GM21737 (cell line): ENCODE data around the gene NCAPG2.
A peak's percentile ranks its signal among the peaks of the same experiment; 100 is the strongest.
"Not testable (repeated sequence)": the region's sequence is repeated elsewhere in the genome, so short reads cannot be mapped to it uniquely, and the experiment has no call there.

Source experiments
- ATAC-seq: cut with Tn5 transposase; IDR thresholded peaks from one replicate; pipeline ENCODE4 v1.9.1; 2021; ENCODE audit warnings: mild to moderate bottlenecking, moderate library complexity; ENCODE audit not compliant: unreplicated experiment

Gene NCAPG2

DNA sequence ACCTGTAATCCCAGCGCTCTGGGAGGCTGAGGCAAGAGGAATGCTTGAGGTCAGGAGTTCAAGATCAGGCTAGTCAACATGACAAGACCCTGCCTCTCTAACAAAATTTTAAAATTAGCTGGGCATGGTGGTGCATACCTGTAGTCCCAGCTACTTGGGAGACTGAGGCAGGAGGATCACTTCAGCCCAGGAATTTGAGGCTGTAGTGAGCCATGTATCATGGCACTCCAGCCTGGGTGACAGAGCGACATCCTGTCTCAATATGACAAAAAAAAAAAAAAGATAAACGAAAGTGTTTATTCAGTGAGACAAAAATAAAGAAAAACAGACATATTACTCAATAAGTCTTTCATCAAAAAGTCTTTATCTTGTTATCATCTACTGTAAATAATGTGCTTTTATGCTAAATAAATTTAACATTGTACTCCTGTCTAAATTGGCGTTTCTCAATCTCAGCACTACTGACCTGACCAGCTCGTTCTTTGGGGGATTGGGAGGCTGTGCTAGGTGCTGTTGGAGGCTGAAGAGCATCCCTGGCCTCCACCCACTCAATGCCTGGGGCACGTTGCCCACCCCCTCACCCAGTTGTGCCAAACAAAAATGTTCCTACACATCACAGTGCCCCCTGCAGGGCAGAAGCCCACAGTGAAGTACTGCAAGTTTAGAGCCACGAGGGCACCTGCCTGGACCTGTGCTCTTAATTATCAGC lies 57.7 kb downstream of the NCAPG2 start:
- ATAC-seq: no peak

DNA sequence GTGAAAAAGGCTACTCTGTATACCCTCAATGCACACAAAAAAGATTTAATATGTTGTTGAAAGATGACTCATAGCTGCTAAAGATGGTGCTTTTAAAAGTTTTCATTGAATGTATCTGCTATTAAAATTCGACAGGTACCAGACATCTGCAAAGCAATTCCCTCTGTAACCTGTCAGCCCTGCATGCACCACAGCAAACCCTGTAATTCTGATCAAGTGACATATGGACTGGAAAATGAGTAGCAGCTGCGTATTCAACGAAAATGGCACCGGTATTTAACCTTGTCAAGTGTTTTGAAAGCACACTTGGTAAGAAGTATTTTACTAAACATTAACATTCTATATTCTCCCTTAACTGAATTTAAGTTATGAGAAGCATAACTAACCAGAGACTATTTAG lies 58.8 kb downstream of the NCAPG2 start:
- no peak for ATAC-seq

DNA sequence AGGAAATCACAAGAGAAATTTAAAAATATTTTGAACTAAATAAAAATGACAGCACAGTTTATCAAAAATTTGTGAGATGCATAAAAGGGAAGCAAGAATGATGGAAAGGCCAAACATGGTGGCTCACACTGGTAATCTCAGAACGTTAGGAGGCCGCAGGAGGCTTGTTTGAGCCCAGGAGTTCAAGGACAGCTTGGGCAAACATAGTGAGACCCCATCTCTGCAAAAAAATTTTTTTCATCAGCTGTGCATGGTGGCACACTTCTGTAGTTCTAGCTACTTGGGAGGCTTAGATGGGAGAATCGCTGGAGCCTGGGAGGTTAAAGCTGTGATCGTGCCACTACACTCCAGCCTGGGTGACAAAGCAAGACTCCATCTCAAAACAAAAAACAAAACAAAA lies 62.5 kb downstream of the NCAPG2 start:
- no peak for ATAC-seq

DNA sequence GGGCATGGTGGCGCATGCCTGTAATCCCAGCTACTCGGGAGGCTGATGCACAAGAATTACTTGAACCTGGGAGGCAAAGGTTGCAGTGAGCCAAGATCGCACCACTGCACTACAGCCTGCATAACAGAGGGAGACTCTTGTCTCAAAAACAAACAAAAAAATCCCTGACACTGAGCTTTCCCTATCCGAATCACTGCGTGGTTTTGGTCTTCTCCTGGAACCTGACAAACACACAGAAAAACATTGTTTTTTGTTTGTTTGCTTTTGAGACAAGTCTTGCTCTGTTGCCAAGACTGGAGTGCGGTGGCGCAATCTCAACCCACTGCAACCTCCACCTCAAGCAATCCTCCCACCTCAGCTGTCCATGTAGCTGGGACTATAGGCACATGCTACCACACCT lies 66.6 kb downstream of the NCAPG2 start:
- ATAC-seq: no peak

DNA sequence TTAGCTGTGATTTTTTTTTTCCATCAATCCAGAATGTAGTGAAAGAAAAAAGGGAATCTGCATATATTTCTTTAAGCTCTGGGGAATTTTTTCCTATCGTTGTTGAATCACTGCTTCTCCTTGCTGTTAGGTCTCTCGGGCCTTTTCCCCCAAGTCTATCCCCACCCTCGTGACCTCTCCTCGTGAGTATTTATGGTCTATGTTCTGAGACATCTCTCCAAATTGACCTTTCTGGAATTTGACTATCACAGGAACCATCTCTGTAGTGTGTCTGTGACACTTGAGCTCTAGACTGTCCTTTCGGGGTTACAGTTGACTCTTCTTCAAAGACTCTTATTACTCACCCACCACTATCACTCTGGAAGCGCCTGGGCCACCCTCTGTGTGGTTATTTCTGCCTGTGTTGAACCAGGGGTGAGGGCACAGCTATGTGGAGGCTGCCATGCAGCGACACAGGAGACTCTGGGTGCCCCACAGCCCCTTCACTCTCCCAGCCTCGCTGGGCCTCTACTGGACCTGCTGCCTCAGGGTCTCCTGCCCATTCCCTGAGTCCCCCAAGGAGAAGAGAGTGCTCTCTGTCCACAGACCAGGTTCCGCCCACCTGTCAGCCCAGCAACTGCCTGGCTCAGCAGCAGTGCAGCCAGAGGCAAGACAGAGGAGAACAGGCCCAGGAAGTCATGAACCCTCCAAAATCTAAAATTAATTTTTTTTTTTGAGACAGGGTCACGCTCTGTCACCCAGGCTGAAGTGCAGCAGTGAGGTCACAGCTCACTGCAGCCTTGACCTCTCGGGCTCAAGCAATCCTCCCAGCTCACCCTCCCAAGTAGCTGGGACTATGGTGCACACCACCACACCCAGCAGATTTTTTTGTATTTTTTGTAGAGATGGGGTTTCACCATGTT lies 71.3 kb downstream of the NCAPG2 start:
- ATAC-seq: peak; percentile 64

DNA sequence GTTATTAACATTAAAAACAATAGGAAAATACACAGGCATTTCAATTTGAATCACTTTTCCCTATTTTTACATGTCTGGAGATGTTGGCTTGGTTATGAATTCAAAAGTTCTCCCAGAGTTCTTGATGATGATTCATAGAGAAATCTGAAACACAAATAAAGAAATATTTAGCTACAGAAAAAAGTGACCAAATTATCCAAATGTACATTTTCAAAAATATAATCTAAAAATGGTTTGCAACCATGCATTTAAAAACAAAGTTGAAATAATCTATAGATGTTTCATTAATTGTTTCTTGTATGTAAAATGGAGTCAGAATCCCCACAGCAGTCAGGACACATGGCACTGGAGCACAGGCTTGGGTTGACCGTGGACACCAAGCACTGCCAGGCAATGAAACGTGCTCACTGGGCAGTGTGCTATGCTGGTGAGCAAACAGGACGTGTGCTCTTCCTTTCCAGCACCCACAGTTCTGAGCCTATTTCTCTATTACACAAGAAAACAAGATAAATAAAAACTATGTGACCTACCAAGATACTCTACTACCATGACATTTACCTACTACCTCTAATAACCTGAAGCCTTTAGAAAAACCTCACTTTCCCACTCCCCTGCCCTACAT lies 72.9 kb downstream of the NCAPG2 start:
- ATAC-seq: no peak

DNA sequence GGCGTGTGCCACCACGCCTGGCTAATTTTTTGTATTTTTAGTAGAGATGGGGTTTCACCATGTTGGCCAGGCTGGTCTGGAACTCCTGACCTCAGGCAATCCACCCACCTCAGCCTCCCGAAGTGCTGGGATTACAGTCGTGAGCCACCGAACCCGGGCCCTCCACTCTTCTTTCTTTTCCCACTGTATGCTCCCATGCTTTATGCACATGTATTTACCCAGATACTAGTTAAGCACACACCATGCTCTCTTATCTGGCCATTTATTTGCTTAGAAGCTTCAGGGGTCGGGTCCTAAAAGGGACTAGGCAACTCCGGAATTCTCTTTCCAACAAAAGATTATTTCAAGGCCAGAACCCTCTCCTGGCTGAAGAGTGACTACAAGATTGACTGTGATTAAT lies 78.3 kb downstream of the NCAPG2 start:
- not testable (repeated sequence) for ATAC-seq

DNA sequence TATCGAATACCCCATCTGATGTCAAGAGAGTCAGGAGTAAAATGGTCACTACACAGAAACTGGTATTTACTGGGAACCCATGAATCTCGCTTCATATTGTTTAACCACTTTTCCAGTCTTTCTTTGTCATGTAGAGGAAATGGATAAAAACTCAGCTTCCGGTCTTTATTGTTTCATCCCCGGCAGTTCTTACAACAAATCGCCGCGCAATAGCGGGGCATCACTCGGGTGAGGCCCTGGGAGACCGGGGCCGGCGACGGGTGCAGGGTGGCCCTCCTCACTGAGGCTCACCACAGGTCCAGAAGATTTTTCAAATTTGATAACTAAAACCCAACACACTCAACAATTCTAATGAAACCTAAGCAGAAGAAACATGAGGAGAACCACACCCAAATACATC lies 81.4 kb downstream of the NCAPG2 start:
- no peak for ATAC-seq

DNA sequence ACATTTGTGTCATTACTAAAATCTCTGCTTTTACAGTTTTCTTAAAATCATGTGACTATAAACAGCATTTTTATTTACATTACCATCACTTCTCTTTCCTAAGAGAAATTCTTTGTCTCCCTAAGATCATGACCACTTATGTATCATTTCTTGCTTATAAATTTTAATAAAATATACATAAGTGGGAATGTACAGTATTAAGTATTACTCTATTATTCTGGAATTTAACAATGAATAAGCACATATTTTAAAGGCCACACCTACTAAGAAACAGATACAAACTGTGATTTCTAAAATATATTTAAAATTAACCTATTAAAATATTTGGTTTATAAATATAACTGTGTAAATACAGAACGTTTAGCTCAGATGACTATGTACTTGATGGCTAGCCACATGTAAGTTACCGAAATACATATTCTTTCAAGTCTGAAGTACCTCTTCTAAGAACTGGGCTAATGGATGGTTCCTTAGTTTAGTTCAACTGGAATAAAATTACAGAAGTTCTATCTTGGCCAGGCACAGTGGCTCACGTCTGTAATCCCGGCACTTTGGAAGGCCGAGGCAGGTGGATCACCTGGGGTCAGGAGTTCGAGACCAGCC lies 83.7 kb downstream of the NCAPG2 start:
- ATAC-seq: no peak

DNA sequence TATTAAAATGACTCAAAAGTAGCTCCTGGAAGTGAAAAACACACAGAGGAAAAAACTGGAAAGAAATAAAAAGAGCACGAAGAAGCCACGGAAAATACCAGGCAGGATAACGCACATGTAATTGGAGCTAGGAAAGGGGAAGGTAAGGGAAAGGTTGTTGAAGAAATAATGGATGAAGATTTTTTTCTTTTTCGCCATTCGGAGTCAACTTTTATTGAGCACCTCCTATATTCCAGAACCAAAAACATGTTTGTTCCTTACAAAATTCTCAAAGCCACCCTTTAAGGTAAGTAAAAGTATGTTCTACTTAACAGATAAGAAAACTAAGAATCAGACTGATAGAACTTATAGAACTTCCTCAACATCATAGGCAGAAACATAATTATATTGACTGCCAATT lies 84.2 kb downstream of the NCAPG2 start:
- ATAC-seq: no peak

DNA sequence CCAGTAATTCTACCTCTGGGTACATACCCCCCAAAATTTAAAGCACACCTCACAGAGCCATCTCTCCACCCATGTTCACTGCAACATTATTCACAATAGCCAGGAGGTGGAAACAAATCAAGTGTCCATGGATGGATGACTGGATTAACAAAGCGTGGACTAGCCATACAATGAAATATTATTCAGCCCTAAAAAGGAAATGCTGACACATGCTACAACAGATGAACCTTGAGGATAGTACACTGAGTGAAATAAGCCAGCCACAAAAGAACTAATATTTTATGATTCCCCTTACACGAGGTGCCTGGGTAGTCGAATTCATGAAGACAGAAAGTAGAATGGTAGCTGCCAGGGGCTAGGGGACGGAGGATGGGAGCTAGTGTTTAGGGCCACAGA lies 85.9 kb downstream of the NCAPG2 start:
- ATAC-seq: no peak

DNA sequence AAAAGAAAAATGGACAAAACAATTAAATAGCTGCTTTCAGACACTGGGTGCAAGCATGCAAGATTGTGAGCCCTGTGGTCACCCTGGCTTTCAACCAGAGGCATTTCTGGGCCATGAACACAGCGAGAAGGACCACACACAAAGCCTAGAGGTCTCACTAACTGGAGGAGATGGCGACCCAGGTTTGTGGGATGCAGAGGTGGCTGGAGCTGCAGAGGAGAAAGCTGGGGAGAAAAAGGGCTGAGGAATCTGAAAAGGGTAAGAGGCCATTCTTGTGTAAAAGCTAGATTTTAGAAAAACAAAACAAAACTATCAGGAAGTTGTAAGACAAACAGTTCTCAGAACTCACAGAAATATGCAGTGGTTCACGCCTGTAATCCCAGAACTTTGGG lies 86.9 kb downstream of the NCAPG2 start:
- no peak for ATAC-seq

DNA sequence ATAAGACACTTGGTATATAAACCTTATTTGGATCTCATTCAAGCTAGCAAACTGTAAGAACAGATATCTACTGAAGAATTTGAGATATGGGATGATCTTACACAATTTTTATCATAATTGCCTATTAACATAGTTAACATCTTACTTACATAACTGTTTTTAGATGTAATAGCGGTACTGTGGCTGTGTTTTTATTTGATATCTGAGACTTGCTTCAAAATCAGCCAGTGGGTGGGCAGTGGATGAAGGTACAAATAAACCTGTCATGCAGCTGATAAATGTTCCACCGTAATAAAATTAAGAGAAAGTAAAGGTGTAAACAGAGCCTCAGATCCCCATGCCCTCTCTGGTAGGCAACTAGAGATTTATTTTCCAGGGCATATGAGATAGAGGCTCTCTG lies 88.6 kb downstream of the NCAPG2 start:
- ATAC-seq: no peak

DNA sequence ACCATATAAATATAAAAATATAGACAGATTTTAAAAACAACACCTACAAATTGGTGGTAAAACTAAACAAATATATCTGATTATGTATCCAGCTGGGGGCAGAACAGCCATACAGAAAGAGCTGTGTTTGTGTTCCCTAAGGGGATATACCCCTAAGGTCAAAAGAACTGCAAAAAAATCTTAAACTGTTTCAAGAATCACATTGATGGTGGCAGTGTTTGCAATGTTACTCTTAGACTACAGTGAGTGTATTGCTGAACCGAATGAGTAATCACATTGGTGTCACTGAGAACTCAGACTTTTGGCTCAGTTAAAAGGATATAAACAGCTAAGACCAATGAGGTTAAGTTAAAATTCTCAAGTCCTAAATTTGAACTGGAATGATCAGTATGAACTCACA lies 89.9 kb downstream of the NCAPG2 start:
- no peak for ATAC-seq

DNA sequence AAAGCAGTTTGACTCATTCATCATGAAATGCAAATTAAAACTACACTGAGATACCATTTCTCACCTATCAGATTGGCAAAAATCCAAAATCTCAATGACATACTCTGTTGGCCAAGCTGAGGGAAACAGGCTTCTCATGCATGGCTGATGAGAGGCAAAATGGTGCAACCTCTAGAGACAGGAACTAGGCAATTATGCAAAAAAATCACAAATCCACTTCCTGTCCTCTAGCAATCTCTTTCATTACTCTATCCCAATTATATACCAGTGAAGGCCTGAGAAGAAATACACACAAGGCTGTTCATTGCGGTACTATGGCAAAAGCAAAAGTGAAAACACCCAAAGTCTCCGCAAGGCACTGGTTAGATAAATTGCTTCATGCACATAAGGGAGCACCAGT lies 91.1 kb downstream of the NCAPG2 start:
- peak; percentile 84 for ATAC-seq

DNA sequence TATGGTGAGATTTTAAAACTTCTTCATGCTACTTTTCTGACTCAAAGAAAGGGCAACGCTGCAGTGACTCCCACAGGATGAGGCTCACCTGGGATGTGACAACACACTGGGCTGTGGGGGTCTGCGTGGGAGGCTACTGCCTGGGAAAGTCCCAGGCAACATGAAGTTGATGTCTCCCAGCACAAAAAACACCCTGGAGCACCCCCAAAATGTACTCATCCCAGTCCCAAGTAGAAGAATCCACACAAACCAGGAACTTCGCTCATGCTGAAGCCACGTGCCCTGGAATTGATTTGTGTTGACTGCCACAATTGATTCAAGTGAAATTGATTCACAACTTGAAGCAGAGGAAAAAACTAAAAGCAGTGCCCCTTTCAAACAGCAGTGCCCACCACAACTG lies 92.1 kb downstream of the NCAPG2 start:
- ATAC-seq: no peak

DNA sequence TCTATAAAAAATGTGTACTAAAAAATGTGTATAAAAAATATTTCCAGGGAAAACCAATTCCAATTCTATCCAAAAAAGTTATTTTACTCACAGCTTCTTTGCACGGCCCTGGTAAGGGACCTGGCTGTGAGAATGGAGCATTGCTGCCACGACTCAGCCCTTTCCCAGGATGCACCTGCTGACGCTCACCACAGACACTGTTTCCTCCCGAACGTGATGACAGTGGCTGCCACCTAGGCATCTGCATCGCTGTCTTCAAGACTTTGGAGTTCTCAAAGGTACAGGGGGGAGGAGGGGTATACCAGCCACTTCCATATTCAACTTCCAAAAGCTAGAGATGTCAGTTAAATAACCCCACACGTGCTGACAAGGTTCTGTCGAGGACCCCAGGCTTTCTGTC lies 93.1 kb downstream of the NCAPG2 start:
- no peak for ATAC-seq

DNA sequence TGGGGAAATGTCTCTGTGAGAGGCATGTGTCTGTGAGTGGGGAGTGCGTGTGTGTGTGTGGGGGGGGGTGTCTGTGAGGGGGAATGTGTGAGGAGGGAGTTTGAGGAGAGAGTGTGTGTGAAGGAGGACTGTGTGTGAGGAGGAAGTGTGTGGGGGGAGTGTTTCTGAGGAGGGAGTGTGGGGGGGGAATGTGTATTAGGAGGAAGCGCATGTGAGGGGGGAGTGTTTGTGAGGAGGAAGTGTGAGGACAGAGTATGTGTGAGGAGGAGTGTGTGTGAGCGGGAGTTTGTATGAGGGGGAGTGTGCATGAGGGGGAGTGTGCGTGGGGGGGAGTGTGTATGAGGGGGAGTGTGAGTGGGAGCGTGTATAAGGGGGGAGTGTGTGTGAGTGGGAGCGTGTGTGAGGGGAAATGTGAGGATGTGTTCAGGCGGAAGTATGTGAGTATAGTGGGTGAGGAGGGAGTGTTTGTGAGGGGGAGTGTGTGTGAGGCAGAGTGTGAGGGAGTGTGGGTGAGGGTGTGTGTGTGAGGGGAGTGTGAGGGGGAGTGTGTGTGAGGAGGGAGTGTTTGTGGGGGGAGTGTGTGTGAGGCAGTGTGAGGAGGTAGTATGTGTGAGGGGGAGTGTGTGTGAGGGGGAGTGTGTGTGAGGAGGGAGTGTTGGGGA lies 95.2 kb downstream of the NCAPG2 start:
- ATAC-seq: no peak

DNA sequence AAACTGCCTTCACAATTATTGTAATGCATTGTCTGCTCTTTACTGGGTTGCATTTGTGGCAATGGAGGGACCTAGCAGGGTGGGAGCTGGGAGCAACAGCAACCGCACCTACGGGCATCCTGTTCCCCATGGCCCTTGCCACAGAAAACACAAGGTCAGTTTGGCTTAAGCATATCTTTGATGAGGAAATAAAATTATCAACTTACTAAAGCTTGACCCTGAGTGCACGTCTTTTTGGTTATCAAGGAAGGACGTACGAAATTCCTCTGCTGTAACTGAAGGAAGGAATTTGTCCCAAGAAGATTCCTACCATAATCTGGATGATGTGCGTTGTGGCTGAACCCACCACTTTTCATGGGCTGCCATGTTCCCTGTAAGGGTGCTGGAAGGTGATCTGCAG lies 97.0 kb downstream of the NCAPG2 start:
- ATAC-seq: no peak

DNA sequence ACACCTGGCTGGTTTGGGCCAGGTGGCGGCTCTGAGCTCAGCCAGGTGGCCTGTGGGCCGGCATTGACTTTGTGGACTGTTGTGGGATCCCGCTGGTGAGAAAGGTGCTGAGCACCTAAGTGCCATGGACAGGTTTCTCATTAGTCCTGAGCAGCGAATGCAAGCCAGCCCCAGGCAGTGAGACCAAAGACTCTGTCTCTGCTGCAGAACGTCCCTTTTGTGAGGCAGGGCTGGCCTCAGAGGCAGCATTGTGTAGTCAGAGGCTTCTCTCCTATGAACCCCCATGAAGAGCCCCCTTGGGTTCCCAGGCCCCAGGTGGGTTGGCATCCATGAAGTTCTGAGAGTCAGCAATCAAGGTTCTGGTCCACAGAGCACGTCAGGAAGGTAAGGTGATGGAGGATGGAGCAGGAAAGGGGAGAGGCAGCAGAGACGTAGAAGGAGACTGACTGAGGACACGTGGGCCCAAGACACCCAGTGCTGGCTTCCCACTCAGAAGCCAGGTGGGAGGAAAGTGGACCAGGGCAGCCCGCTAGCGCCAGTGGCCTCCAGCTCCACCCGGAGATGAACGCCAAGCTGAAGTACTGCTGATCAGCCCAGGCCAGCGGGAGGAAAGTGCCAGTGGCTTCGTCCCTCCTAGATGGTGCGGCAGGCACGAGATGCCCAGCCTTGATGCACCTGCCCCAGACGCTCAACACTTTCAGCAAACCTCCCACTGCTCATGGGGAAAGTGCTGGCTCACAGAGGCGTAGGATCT lies 97.8 kb downstream of the NCAPG2 start:
- ATAC-seq: no peak
